ENCODE data around the gene CDK10. TPM values are rescaled to one million over a fixed set of nuclear protein-coding genes. Genes with fewer than 3 reads are reported as not detected.
"Not testable (repeated sequence)": the region's sequence is repeated elsewhere in the genome, so short reads cannot be mapped to it uniquely, and the experiment has no call there.

CDK10 gene
- total and polyA plus RNA-seq, 4 donors = 34.7 to 115 (median 82.4) TPM

GRCh38 chr16:89664238-89664637, 22.3 kb upstream of the CDK10 start:
- H3K4me1 ChIP-seq (ENCODE audit: control insufficient read depth, insufficient read depth, low read length); H3K9me3 ChIP-seq (ENCODE audit: control insufficient read depth, insufficient read depth, low read length); H3K27ac ChIP-seq (ENCODE audit: low read depth, low read length); DNase-seq (ENCODE audit: low read depth in 4 of 6, low spot score in 6 of 6); H3K4me3 ChIP-seq (ENCODE audit: low read depth, low read length); H3K27me3 ChIP-seq (ENCODE audit: control insufficient read depth, insufficient read depth, low read length): not testable (repeated sequence)
- peaks cover 58% of the 10 kb centered on the region for H3K36me3 ChIP-seq (ENCODE audit: control insufficient read depth, insufficient read depth, low read length)
- WGBS (ENCODE audit: insufficient coverage) = 92% methylated on average over 7 of the region's 11 CpGs

GRCh38 chr16:89667000-89667399, 19.5 kb upstream of the CDK10 start:
- WGBS (ENCODE audit: insufficient coverage) = 30% methylated on average over 2 of the region's 7 CpGs
- DNase-seq (ENCODE audit: low read depth in 4 of 6, low spot score in 6 of 6) = not testable (repeated sequence)

DNA sequence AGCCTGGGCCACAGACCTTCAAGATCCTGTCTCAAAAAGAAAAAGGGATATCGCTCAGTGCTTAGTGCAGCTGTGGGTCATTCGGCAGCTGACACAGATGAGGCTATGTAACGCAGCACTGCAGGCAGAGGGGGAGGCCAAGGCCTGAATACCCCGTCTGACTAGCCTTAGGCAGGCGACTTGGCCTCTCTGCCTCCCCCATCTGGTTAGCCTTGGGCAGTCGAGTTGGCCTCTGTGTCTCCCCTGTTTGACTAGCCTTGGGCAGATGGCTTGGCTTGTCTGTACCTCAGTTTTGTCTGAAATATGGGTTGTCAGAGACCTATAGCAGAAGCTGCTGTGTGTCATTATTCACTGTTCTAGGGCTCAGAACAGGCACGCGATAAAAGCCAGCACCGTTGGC, 18.9 kb upstream of the CDK10 start:
- Histone ChIP-seq H3K27me3 (ENCODE audit: control insufficient read depth, insufficient read depth, low read length) (no peaks in the 10 kb centered on the region), H3K36me3 (ENCODE audit: control insufficient read depth, insufficient read depth, low read length) (peaks cover 52% of the 10 kb centered on the region), H3K4me1 (ENCODE audit: control insufficient read depth, insufficient read depth, low read length) (no peaks in the 10 kb centered on the region), H3K27ac (ENCODE audit: low read depth, low read length) (no peak overlapping the region), H3K4me3 (ENCODE audit: low read depth, low read length) (no peak overlapping the region), H3K9me3 (ENCODE audit: control insufficient read depth, insufficient read depth, low read length) (no peaks in the 10 kb centered on the region)
- DNase-seq (ENCODE audit: low read depth in 4 of 6, low spot score in 6 of 6) = no peak
- 84% methylated on average over 9 of the region's 9 CpGs for WGBS (ENCODE audit: insufficient coverage)

More at GRCh38 chr16:89667000-89667399, 19.5 kb upstream of the CDK10 start:
- not testable (repeated sequence) for H3K27me3 ChIP-seq (ENCODE audit: control insufficient read depth, insufficient read depth, low read length); H3K27ac ChIP-seq (ENCODE audit: low read depth, low read length); H3K4me1 ChIP-seq (ENCODE audit: control insufficient read depth, insufficient read depth, low read length); H3K9me3 ChIP-seq (ENCODE audit: control insufficient read depth, insufficient read depth, low read length); H3K4me3 ChIP-seq (ENCODE audit: low read depth, low read length)
- H3K36me3 ChIP-seq (ENCODE audit: control insufficient read depth, insufficient read depth, low read length) = peaks cover 57% of the 10 kb centered on the region

- Histone ChIP-seq H3K4me1 (ENCODE audit: control insufficient read depth, insufficient read depth, low read length) (no peaks in the 10 kb centered on the region), H3K36me3 (ENCODE audit: control insufficient read depth, insufficient read depth, low read length) (peaks cover 42% of the 10 kb centered on the region), H3K4me3 (ENCODE audit: low read depth, low read length) (no peak overlapping the region), H3K9me3 (ENCODE audit: control insufficient read depth, insufficient read depth, low read length) (no peaks in the 10 kb centered on the region), H3K27me3 (ENCODE audit: control insufficient read depth, insufficient read depth, low read length) (no peaks in the 10 kb centered on the region), H3K27ac (ENCODE audit: low read depth, low read length) (no peak overlapping the region)
- DNase-seq (ENCODE audit: low read depth in 4 of 6, low spot score in 6 of 6) = no peak
- 86% methylated on average over 4 of the region's 5 CpGs for WGBS (ENCODE audit: insufficient coverage)
Measured at GRCh38 chr16:89668790-89669158, 17.7 kb upstream of the CDK10 start.

GRCh38 chr16:89669755-89670154, 16.7 kb upstream of the CDK10 start:
- WGBS (ENCODE audit: insufficient coverage) = 87% methylated on average over 12 of the region's 13 CpGs
- peaks cover 37% of the 10 kb centered on the region for H3K36me3 ChIP-seq (ENCODE audit: control insufficient read depth, insufficient read depth, low read length)
- no peaks in the 10 kb centered on the region for H3K9me3 ChIP-seq (ENCODE audit: control insufficient read depth, insufficient read depth, low read length)
- no peaks in the 10 kb centered on the region for H3K27me3 ChIP-seq (ENCODE audit: control insufficient read depth, insufficient read depth, low read length)
- no peak for DNase-seq (ENCODE audit: low read depth in 4 of 6, low spot score in 6 of 6)
- no peaks in the 10 kb centered on the region for H3K4me1 ChIP-seq (ENCODE audit: control insufficient read depth, insufficient read depth, low read length)
- no peak overlapping the region for H3K4me3 ChIP-seq (ENCODE audit: low read depth, low read length)
- no peak overlapping the region for H3K27ac ChIP-seq (ENCODE audit: low read depth, low read length)

DNA sequence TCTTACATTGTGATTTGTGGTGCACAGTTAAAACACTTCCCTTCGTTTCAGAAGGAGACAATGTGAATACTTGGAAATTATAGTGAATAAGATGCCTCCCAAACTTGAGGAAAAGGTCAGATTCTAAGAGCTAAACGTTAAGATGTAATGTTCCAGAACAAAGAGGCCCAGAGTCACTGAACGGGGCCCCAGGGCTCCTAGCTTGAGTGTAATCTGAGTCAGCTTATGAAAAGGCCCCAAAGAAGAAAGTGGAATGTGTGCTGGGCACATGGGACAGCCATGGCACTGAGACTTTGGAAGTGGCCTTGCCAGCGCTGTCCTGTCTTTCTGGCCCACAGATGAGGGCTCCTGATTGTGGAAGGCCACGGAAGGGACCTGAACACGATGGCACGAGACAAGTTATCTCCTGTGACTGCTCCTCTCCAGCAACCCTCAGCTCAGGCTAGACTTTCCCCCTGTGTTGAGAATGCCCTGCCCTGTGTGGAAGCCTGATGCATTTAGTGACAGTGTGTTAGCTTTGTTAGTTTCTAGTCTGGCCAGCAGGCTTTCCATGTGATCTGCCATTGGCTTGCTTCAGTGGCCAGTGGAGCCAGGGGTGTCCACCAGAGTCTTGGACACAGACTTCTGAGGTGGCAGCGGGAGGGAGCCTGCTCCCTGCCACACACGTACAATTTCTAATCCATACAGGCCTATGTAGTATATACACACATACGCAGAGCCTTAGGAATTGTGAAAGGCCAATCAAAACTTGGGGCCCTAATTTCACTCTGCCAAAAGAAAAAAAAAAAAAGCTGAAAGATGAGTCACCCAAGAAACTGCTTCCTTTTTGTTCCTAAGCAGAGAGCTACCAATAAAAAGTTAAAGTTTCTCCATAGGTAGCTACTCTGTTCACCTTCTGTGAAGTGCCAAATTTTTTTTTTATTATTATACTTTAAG, 15.7 kb upstream of the CDK10 start:
- no peak for DNase-seq (ENCODE audit: low read depth in 4 of 6, low spot score in 6 of 6)
- Histone ChIP-seq H3K27me3 (ENCODE audit: control insufficient read depth, insufficient read depth, low read length) (no peaks in the 10 kb centered on the region), H3K4me3 (ENCODE audit: low read depth, low read length) (no peak overlapping the region), H3K36me3 (ENCODE audit: control insufficient read depth, insufficient read depth, low read length) (peaks cover 32% of the 10 kb centered on the region), H3K9me3 (ENCODE audit: control insufficient read depth, insufficient read depth, low read length) (no peaks in the 10 kb centered on the region), H3K4me1 (ENCODE audit: control insufficient read depth, insufficient read depth, low read length) (no peaks in the 10 kb centered on the region), H3K27ac (ENCODE audit: low read depth, low read length) (no peak overlapping the region)
- WGBS (ENCODE audit: insufficient coverage) = 82% methylated on average over 7 of the region's 10 CpGs

GRCh38 chr16:89671565-89671964, 14.9 kb upstream of the CDK10 start:
- DNase-seq (ENCODE audit: low read depth in 4 of 6, low spot score in 6 of 6); H3K4me1 ChIP-seq (ENCODE audit: control insufficient read depth, insufficient read depth, low read length); H3K27me3 ChIP-seq (ENCODE audit: control insufficient read depth, insufficient read depth, low read length); H3K9me3 ChIP-seq (ENCODE audit: control insufficient read depth, insufficient read depth, low read length); H3K27ac ChIP-seq (ENCODE audit: low read depth, low read length); H3K4me3 ChIP-seq (ENCODE audit: low read depth, low read length): not testable (repeated sequence)
- no CpG with 5 or more reads among the region's 4 CpGs for WGBS (ENCODE audit: insufficient coverage)
- H3K36me3 ChIP-seq (ENCODE audit: control insufficient read depth, insufficient read depth, low read length) = peaks cover 29% of the 10 kb centered on the region

- 94% methylated on average over 12 of the region's 16 CpGs for WGBS (ENCODE audit: insufficient coverage)
- Histone ChIP-seq H3K4me3 (ENCODE audit: low read depth, low read length) (no peak overlapping the region), H3K9me3 (ENCODE audit: control insufficient read depth, insufficient read depth, low read length) (no peaks in the 10 kb centered on the region), H3K36me3 (ENCODE audit: control insufficient read depth, insufficient read depth, low read length) (peaks cover 29% of the 10 kb centered on the region), H3K4me1 (ENCODE audit: control insufficient read depth, insufficient read depth, low read length) (no peaks in the 10 kb centered on the region), H3K27me3 (ENCODE audit: control insufficient read depth, insufficient read depth, low read length) (no peaks in the 10 kb centered on the region), H3K27ac (ENCODE audit: low read depth, low read length) (no peak overlapping the region)
- DNase-seq (ENCODE audit: low read depth in 4 of 6, low spot score in 6 of 6) = no peak
Measured at GRCh38 chr16:89672177-89672941, 14.1 kb upstream of the CDK10 start.

- H3K36me3 ChIP-seq (ENCODE audit: control insufficient read depth, insufficient read depth, low read length) = peaks cover 15% of the 10 kb centered on the region
- no peaks in the 10 kb centered on the region for H3K9me3 ChIP-seq (ENCODE audit: control insufficient read depth, insufficient read depth, low read length)
- no peak overlapping the region for H3K4me3 ChIP-seq (ENCODE audit: low read depth, low read length)
- WGBS (ENCODE audit: insufficient coverage) = no CpG with 5 or more reads among the region's 2 CpGs
- no peak for DNase-seq (ENCODE audit: low read depth in 4 of 6, low spot score in 6 of 6)
- H3K4me1 ChIP-seq (ENCODE audit: control insufficient read depth, insufficient read depth, low read length) = no peaks in the 10 kb centered on the region
- no peak overlapping the region for H3K27ac ChIP-seq (ENCODE audit: low read depth, low read length)
- H3K27me3 ChIP-seq (ENCODE audit: control insufficient read depth, insufficient read depth, low read length) = no peaks in the 10 kb centered on the region
Measured at GRCh38 chr16:89678258-89678657, 8.2 kb upstream of the CDK10 start.

Data from spinal cord (tissue), 10 donors.